ENCODE results near the gene ANKRD33. TPM values are rescaled to one million over a fixed set of nuclear protein-coding genes. Genes with fewer than 3 reads are reported as not detected.

The ANKRD33 gene
- total and polyA plus RNA-seq, 2 of the 13 experiments (the other 11 are each of a cell fraction or from before 2014, with no cell fraction given) = 0.04 TPM; not detected in 1

GRCh38 chr12:51905471-51906429 is 17.8 kb downstream of the ANKRD33 start (continued):
- TF ChIP-seq, protein P1, sequence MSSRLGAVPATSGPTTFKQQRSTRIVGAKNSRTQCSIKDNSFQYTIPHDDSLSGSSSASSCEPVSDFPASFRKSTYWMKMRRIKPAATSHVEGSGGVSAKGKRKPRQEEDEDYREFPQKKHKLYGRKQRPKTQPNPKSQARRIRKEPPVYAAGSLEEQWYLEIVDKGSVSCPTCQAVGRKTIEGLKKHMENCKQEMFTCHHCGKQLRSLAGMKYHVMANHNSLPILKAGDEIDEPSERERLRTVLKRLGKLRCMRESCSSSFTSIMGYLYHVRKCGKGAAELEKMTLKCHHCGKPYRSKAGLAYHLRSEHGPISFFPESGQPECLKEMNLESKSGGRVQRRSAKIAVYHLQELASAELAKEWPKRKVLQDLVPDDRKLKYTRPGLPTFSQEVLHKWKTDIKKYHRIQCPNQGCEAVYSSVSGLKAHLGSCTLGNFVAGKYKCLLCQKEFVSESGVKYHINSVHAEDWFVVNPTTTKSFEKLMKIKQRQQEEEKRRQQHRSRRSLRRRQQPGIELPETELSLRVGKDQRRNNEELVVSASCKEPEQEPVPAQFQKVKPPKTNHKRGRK (CRISPR knock-in tag; IDR thresholded peaks at IDR 0.05) = no peak
- no peak for TF ChIP-seq SP1 (IDR thresholded peaks at IDR 0.05)
- TF ChIP-seq SP1 (CRISPR knock-in tag; IDR thresholded peaks at IDR 0.05) = no peak
- TF ChIP-seq ZFP62 (CRISPR knock-in tag; IDR thresholded peaks at IDR 0.05) = no peak
- TF ChIP-seq ZMYM3 (CRISPR knock-in tag; IDR thresholded peaks at IDR 0.05) = no peak
- TF ChIP-seq ZGPAT (CRISPR knock-in tag; IDR thresholded peaks at IDR 0.05) = no peak

GRCh38 chr12:51906430-51907082 is 18.7 kb downstream of the ANKRD33 start:
- ATAC-seq (no peak; the same call in 1 of the 3 replicates), FAIRE-seq (no peak), DNase-seq (ENCODE audit: low spot score) (no peak)
- Histone ChIP-seq H2AFZ (ENCODE audit: low read length) (no peak overlapping the region), H3K4me3 (replicated peaks in 1 of 3; ENCODE audit: insufficient read depth in 1 of 3, low read depth in 2 of 3, low read length in 3 of 3) (no peak overlapping the region), H3K36me3 (replicated peaks in 1 of 2; ENCODE audit: control insufficient read depth in 1 of 2, insufficient read depth in 2 of 2, low read length in 2 of 2) (no peaks in the 10 kb centered on the region), H3K27me3 (ENCODE audit: control insufficient read depth in 1 of 2, insufficient read depth in 2 of 2, low read length in 2 of 2) (peaks cover 2 to 42% of the 10 kb centered on the region in 2 experiments; a peak in 4 of 5 replicates), H3K4me1 (ENCODE audit: insufficient read depth, low read length) (no peaks in the 10 kb centered on the region), H3K79me2 (ENCODE audit: insufficient read depth, low read length) (no peaks in the 10 kb centered on the region), H3K9me3 (ENCODE audit: low read length) (no peaks in the 10 kb centered on the region), H4K20me1 (ENCODE audit: insufficient read depth, low read length) (no peaks in the 10 kb centered on the region), H3K9ac (ENCODE audit: insufficient read depth, low read depth, low read length) (no peak overlapping the region), H3K4me2 (ENCODE audit: low read depth, low read length) (no peak overlapping the region), H3K27ac (ENCODE audit: extremely low read length, insufficient read depth, low read length) (no peak overlapping the region)
- ChIA-PET POLR2A (no interaction called here), CTCF (ENCODE audit: low intra/inter-chr PET ratio, low total read pairs) (no interaction called here)
- TF ChIP-seq SOX6 (IDR thresholded peaks at IDR 0.05) = no peak
- TF ChIP-seq SOX6 (CRISPR knock-in tag; IDR thresholded peaks at IDR 0.05) = no peak
- no peak for TF ChIP-seq SAP130 (CRISPR knock-in tag; IDR thresholded peaks at IDR 0.05; ENCODE audit: low read depth)
- no peak for TF ChIP-seq KDM5B (CRISPR knock-in tag; IDR thresholded peaks at IDR 0.05; ENCODE audit: borderline replicate concordance)
- no peak for TF ChIP-seq NR0B2 (CRISPR knock-in tag; IDR thresholded peaks at IDR 0.05)
- TF ChIP-seq ZNF234 (CRISPR knock-in tag; conservative IDR thresholded peaks at IDR 0.05) = no peak
- no peak for TF ChIP-seq PITX1 (CRISPR knock-in tag; IDR thresholded peaks at IDR 0.05)
- TF ChIP-seq, protein P2, sequence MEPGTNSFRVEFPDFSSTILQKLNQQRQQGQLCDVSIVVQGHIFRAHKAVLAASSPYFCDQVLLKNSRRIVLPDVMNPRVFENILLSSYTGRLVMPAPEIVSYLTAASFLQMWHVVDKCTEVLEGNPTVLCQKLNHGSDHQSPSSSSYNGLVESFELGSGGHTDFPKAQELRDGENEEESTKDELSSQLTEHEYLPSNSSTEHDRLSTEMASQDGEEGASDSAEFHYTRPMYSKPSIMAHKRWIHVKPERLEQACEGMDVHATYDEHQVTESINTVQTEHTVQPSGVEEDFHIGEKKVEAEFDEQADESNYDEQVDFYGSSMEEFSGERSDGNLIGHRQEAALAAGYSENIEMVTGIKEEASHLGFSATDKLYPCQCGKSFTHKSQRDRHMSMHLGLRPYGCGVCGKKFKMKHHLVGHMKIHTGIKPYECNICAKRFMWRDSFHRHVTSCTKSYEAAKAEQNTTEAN (CRISPR knock-in tag; conservative IDR thresholded peaks at IDR 0.05) = no peak
- no peak for TF ChIP-seq ZNF577 (CRISPR knock-in tag; IDR thresholded peaks at IDR 0.05; ENCODE audit: borderline replicate concordance, low read depth)
- TF ChIP-seq GTF3A (CRISPR knock-in tag; conservative IDR thresholded peaks at IDR 0.05) = no peak
- intact Hi-C loops (cut with micrococcal nuclease; ENCODE audit: unreplicated experiment) = no loop called here
- WGBS (ENCODE audit: low lambda C conversion rate) = 59% methylated on average over 16 of the region's 23 CpGs
- no TSS peak for BruUV-seq (replicated peaks)
- in situ Hi-C loops (cut with HindIII; ENCODE audit: extremely low pct_ligation_motif_present, low pct_unique_long_range_greater_than_20kb) = no loop called here
